Measurements from ENCODE around the gene UPF1.

DNA sequence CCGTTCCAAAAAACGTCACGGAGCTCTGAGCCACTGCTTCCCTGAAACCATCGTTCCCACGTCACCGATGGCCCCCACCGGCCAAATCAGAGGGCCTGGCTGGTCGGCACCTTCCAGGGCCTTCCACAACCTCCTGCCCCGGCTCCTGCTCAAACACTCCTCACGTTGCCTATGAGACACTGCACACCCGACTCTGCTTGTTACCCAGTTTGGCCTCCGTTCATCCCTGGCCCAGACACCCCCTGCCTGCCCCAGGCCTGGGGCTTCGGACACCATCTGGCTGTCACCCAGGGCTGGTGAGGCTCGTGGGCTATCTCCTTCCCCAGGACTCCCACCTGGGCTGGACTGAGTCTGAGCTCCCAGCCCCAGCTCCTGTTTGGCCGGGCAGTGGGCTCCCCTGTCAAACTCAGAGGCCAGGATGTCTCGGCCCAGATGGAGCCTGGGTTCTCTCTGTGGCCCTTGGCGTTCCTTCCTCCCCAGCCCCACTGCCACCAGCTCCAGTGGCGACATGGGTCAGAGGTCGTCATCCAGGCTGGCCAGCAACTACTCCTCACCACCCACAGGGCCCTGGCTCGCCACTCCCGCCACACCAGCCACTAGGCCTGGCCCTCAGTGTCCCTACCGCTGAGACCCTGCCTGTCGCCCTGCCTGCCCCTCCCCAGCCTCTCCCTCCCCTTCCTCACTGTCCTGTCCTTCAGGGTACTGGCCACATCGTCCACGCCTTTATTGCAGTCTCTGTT, 46.5 kb downstream of the UPF1 start:
- TF ChIP-seq POLR2AphosphoS5 (IDR thresholded peaks at IDR 0.05) = peak in 1 of 3 donors; percentile 5
- TF ChIP-seq, protein P1, sequence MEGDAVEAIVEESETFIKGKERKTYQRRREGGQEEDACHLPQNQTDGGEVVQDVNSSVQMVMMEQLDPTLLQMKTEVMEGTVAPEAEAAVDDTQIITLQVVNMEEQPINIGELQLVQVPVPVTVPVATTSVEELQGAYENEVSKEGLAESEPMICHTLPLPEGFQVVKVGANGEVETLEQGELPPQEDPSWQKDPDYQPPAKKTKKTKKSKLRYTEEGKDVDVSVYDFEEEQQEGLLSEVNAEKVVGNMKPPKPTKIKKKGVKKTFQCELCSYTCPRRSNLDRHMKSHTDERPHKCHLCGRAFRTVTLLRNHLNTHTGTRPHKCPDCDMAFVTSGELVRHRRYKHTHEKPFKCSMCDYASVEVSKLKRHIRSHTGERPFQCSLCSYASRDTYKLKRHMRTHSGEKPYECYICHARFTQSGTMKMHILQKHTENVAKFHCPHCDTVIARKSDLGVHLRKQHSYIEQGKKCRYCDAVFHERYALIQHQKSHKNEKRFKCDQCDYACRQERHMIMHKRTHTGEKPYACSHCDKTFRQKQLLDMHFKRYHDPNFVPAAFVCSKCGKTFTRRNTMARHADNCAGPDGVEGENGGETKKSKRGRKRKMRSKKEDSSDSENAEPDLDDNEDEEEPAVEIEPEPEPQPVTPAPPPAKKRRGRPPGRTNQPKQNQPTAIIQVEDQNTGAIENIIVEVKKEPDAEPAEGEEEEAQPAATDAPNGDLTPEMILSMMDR (IDR thresholded peaks at IDR 0.05 in 8 of 11, conservative IDR thresholded peaks at IDR 0.05 in 3 of 11) = no peak

Measured in spleen (tissue), 7 donors.